K562 (cell line): ENCODE results near the gene NTN1. TPM values are rescaled to one million over a fixed set of nuclear protein-coding genes. Genes with fewer than 3 reads are reported as not detected.

Experiments
- ATAC-seq: fragments of 200-7000 bp; cut with Tn5 transposase; 3 replicates; pipeline ENCODE4 v1.9.1; 2020; ENCODE audit warnings: moderate library complexity
- BruUV-seq: library from RNA; stranded (reverse); fragments of 400-500 nt; replicated peaks from 2 replicates; lab custom pipeline; 2021; lab: Mats Ljungman, UMichigan
- CTCF ChIA-PET: fragments of 300-600 bp; formaldehyde crosslinking; extraction: SDS; loops from one replicate; lab custom pipeline; 2021; ENCODE audit warnings: low intra/inter-chr PET ratio; lab: Yijun Ruan, JAX
- POLR2A ChIA-PET: fragments of 300-600, 350-650 bp; sonication (Branson Sonifier 250); formaldehyde crosslinking; extraction: SDS; loops from one replicate; lab custom pipeline; 2021; ENCODE audit warnings: antibody characterized with exemption, inconsistent platforms; lab: Yijun Ruan, JAX
- DNase-seq, 4 experiments: peaks; one replicate each; pipeline versions ENCODE4 v3.0.0 to v3.0.0-alpha.2; 2011 to 2018; ENCODE audit warnings: low spot score in 3 of 4, mixed read lengths in 3 of 4; ENCODE audit errors: extremely low read depth in 1 of 4
- FAIRE-seq: peaks from 2 replicates; lab custom pipeline; 2011; peaks lifted over from hg19 to GRCh38; lab: Jason Lieb, UNC
- H2AFZ ChIP-seq: 2 replicates; pipeline ENCODE4 v1.6.0; 2011; ENCODE audit warnings: low read depth, low read length, control low read depth, inconsistent platforms
- H3K27ac ChIP-seq: fragments of 200-600 bp; 3 replicates; pipeline ENCODE4 v1.8.0; 2011; ENCODE audit warnings: low read depth, mild to moderate bottlenecking, control low read depth, inconsistent platforms, low read length, moderate library complexity, mixed read lengths; ENCODE audit errors: extremely low read depth
- H3K27me3 ChIP-seq, 2 experiments: fragments of 300-600 bp in 1 of 2; 2 replicates in 1 of 2; 3 replicates in 1 of 2; pipeline versions ENCODE4 v1.6.0 to v1.8.0; 2011; ENCODE audit warnings: inconsistent platforms in 2 of 2, low read length in 2 of 2, mild to moderate bottlenecking in 1 of 2, mixed read lengths in 1 of 2, moderate library complexity in 1 of 2; ENCODE audit not compliant: control insufficient read depth in 2 of 2, insufficient read depth in 2 of 2
- H3K36me3 ChIP-seq: fragments of 300-600 bp; 3 replicates; pipeline ENCODE4 v1.8.0; 2011; ENCODE audit warnings: mild to moderate bottlenecking, low read length, inconsistent platforms; ENCODE audit not compliant: control insufficient read depth, insufficient read depth
- H3K4me1 ChIP-seq, 2 experiments: fragments of 200-600 bp in 1 of 2; replicated peaks in 1 of 2; 2 replicates in 1 of 2; 3 replicates in 1 of 2; pipeline versions ENCODE4 v1.5.1 to v1.8.0; 2011; ENCODE audit warnings: inconsistent platforms in 2 of 2, low read length in 2 of 2, mild to moderate bottlenecking in 1 of 2, mixed read lengths in 1 of 2, moderate library complexity in 1 of 2; ENCODE audit not compliant: control insufficient read depth in 2 of 2, insufficient read depth in 2 of 2
- H3K4me2 ChIP-seq: 2 replicates; pipeline ENCODE4 v1.6.1; 2011; ENCODE audit warnings: low read length, control low read depth, inconsistent platforms, mixed read lengths; ENCODE audit not compliant: insufficient read depth
- H3K4me3 ChIP-seq: fragments of 200-600 bp; sonication (generic), shearing (Covaris generic); 2 replicates; pipeline ENCODE4 v1.5.1; 2016; ENCODE audit warnings: control low read depth, inconsistent platforms
- H3K79me2 ChIP-seq: fragments of 200-600 bp; 3 replicates; pipeline ENCODE4 v1.8.0; 2011; ENCODE audit warnings: low read length, inconsistent platforms; ENCODE audit not compliant: control insufficient read depth, insufficient read depth
- H3K9ac ChIP-seq, 2 experiments: 2 replicates each; pipeline versions ENCODE4 v1.6.0 to v1.6.1; 2011; ENCODE audit warnings: low read depth in 2 of 2, low read length in 2 of 2, control low read depth in 1 of 2, inconsistent platforms in 1 of 2, mild to moderate bottlenecking in 1 of 2, mixed read lengths in 1 of 2; ENCODE audit not compliant: insufficient read depth in 1 of 2
- H3K9me1 ChIP-seq: one replicate; pipeline ENCODE4 v1.6.0; 2011; ENCODE audit warnings: inconsistent platforms, mild to moderate bottlenecking, low read length, moderate library complexity; ENCODE audit not compliant: control insufficient read depth, insufficient read depth
- H3K9me3 ChIP-seq: replicated peaks from 2 replicates; pipeline ENCODE4 v1.5.1; 2011; ENCODE audit warnings: low read depth, low read length, inconsistent platforms; ENCODE audit not compliant: control insufficient read depth, insufficient read depth
- H4K20me1 ChIP-seq: replicated peaks from 2 replicates; pipeline ENCODE4 v1.6.1; 2011; ENCODE audit warnings: low read length, inconsistent platforms, mixed read lengths; ENCODE audit not compliant: control insufficient read depth, insufficient read depth
- BCOR ChIP-seq: fragments of 450-650 bp; IDR thresholded peaks from 2 replicates; pipeline ENCODE4 v1.6.1; 2016
- BHLHE40 ChIP-seq: IDR thresholded peaks from 2 replicates; pipeline ENCODE4 v1.6.1; 2011; ENCODE audit warnings: low read length, improper control_type of control experiment
- ESRRA ChIP-seq: fragments of 450-650 bp; IDR thresholded peaks from 2 replicates; pipeline ENCODE4 v1.6.1; 2014; ENCODE audit warnings: low read depth, mild to moderate bottlenecking, moderate library complexity, borderline replicate concordance
- HNRNPUL1 ChIP-seq: fragments of 200-400 bp; formaldehyde crosslinking; IDR thresholded peaks from 2 replicates; pipeline ENCODE4 v1.6.1; 2017; ENCODE audit warnings: low read length
- SIN3A ChIP-seq, 2 experiments: fragments of 150-350 bp in 1 of 2; IDR thresholded peaks; 2 replicates each; pipeline ENCODE4 v1.6.1; 2011 to 2016; ENCODE audit warnings: borderline replicate concordance in 2 of 2, low read depth in 2 of 2, low read length in 2 of 2, mild to moderate bottlenecking in 2 of 2, moderate library complexity in 2 of 2; ENCODE audit not compliant: control insufficient read depth in 1 of 2
- SREBF1 ChIP-seq: fragments of 150-350 bp; IDR thresholded peaks from 2 replicates; pipeline ENCODE4 v1.6.1; 2014; ENCODE audit warnings: antibody characterized with exemption, low read depth, low read length, borderline replicate concordance
- ZC3H4 ChIP-seq: sonication (generic); formaldehyde crosslinking; IDR thresholded peaks from 2 replicates; pipeline ENCODE4 v1.9.0; 2021; ENCODE audit warnings: missing genetic modification reagents, borderline replicate concordance
- ZNF184 ChIP-seq: sonication (generic); formaldehyde crosslinking; IDR thresholded peaks from 2 replicates; pipeline ENCODE4 v1.5.0; 2020; ENCODE audit warnings: missing genetic modification reagents
- ZNF24 ChIP-seq: fragments of 450-650 bp; IDR thresholded peaks from 2 replicates; pipeline ENCODE4 v1.6.1; 2016
- WGBS: fragments of 100-300 bp; shearing (Covaris generic); methylation state at CpG from one replicate; pipeline ENCODE4 v1.1.6; 2016; ENCODE audit warnings: low coverage, mixed read lengths; ENCODE audit not compliant: insufficient coverage; ENCODE audit errors: missing lambda C conversion rate; 5-methylcytosine and 5-hydroxymethylcytosine counted together
- in situ Hi-C: fragments of 300-500 bp; cut with MboI; formaldehyde crosslinking; loops from 4 replicates; pipeline ENCODE4 v1.15.0; 2018; ENCODE audit warnings: inconsistent platforms, mixed read lengths
- intact Hi-C: fragments of 100-400 bp; cut with micrococcal nuclease; formaldehyde crosslinking; loops from 2 replicates; pipeline ENCODE4 v1.14.2; 2022
- polyA plus RNA-seq, 8 experiments: library from polyadenylated mRNA; depleted of rRNA in 4 of 8; stranded (reverse) in 5 of 8; unstranded in 3 of 8; fragments of >200 nt; fragmentation: Nextera tagmentation in 2 of 8; fragmentation: Illumina TruSeq in 1 of 8; extraction: Ambion mirVana in 2 of 8; extraction: Trizol in 1 of 8; gene quantifications; 2 replicates each; pipeline versions ENCODE4 v1.2.1 to v1.2.3, GENCODE V29; 2011 to 2014; ENCODE audit warnings: inconsistent platforms in 1 of 8, missing spikeins in 1 of 8
- total RNA-seq, 7 experiments: library from RNA; depleted of rRNA in 6 of 7; stranded (reverse); fragments of >200 nt in 6 of 7; fragmentation: Illumina TruSeq in 2 of 7; extraction: Trizol in 2 of 7; gene quantifications; 2 replicates each; pipeline versions ENCODE4 v1.2.1 to v1.2.3, GENCODE V29; 2011 to 2021; ENCODE audit warnings: low replicate concordance in 1 of 7

Gene NTN1
- total and polyA plus RNA-seq, 9 of the 15 experiments (the other 6 are each of a cell fraction or from before 2014, with no cell fraction given): 0.02 TPM; not detected in 8

- POLR2A ChIA-PET: no interaction called here
- Histone ChIP-seq H3K27ac (no peak overlapping the region), H3K4me1 (no peaks in the 10 kb centered on the region), H4K20me1 (0 out of 2 replicates have a peak, but pooled peaks cover 3% of the 10 kb centered on the region), H3K4me3 (no peak overlapping the region), H3K9me1 (no peaks in the 10 kb centered on the region), H3K9ac (no peak overlapping the region), H3K4me2 (no peak overlapping the region), H3K79me2 (no peaks in the 10 kb centered on the region), H2AFZ (no peak overlapping the region), H3K36me3 (no peaks in the 10 kb centered on the region), H3K9me3 (no peaks in the 10 kb centered on the region), H3K27me3 (peaks cover 12 to 40% of the 10 kb centered on the region in 2 experiments; a peak in 3 of 5 replicates)
- 0% methylated on average over 14 of the region's 15 CpGs for WGBS
- no peak for FAIRE-seq
- CTCF ChIA-PET: no interaction called here
- TF ChIP-seq ZC3H4 (CRISPR knock-in tag) (no peak), HNRNPUL1 (no peak), SREBF1 (no peak), BCOR (no peak), BHLHE40 (no peak), ESRRA (no peak), ZNF184 (CRISPR knock-in tag) (no peak), ZNF24 (no peak), SIN3A (IDR thresholded peaks at IDR 0.05; ENCODE audit: borderline replicate concordance in 2 of 2, control insufficient read depth in 1 of 2, low read depth in 2 of 2, low read length in 2 of 2) (no peak)
- no peak for ATAC-seq
- DNase-seq: no peak
- in situ Hi-C loops (no loop called here), intact Hi-C loops (no loop called here)
- BruUV-seq: no TSS peak
These were observed 237.1 kb downstream of the NTN1 start for GRCh38 chr17:9258115-9259015.
